Chondrocyte (in vitro differentiated cells): ENCODE results near the gene STAT4. TPM values are rescaled to one million over a fixed set of nuclear protein-coding genes. Genes with fewer than 3 reads are reported as not detected.

Experiments
- DNase-seq: peaks from one replicate; pipeline ENCODE4 v3.0.0; 2021; ENCODE audit warnings: mixed read lengths, low spot score
- H3K27ac Mint-ChIP-seq: one replicate; pipeline ENCODE4 v1.8.0; 2021; ENCODE audit warnings: mild to moderate bottlenecking, moderate library complexity, mixed read lengths; ENCODE audit not compliant: unreplicated experiment
- H3K27me3 Mint-ChIP-seq: 2 replicates; pipeline ENCODE4 v1.8.0; 2021; ENCODE audit warnings: low read depth, mixed read lengths
- H3K36me3 Mint-ChIP-seq: 2 replicates; pipeline ENCODE4 v1.8.0; 2021; ENCODE audit warnings: low read depth, mixed read lengths
- H3K4me1 Mint-ChIP-seq: 2 replicates; pipeline ENCODE4 v1.8.0; 2021; ENCODE audit warnings: low read depth, mild to moderate bottlenecking, mixed read lengths
- H3K4me3 Mint-ChIP-seq: one replicate; pipeline ENCODE4 v1.8.0; 2021; ENCODE audit warnings: mild to moderate bottlenecking, moderate library complexity, mixed read lengths; ENCODE audit not compliant: unreplicated experiment
- H3K9me3 Mint-ChIP-seq: 2 replicates; pipeline ENCODE4 v1.8.0; 2021; ENCODE audit warnings: low read depth, mixed read lengths
- CTCF ChIP-seq: fragments of 200-600 bp; sonication (generic); IDR thresholded peaks from 2 replicates; pipeline ENCODE4 v1.5.0; 2021; ENCODE audit warnings: antibody characterized with exemption, mild to moderate bottlenecking, moderate library complexity
- total RNA-seq: library from RNA; stranded (reverse); gene quantifications from 3 replicates; pipeline ENCODE4 v1.2.1, GENCODE V29; 2021

The STAT4 gene
- total RNA-seq, 1 donor from 2014 or later = 12.4 TPM

GRCh38 chr2:191148281-191148680 lies 2.5 kb downstream of the STAT4 start:
- H3K27me3 Mint-ChIP-seq = no peaks in the 10 kb centered on the region
- no peaks in the 10 kb centered on the region for H3K9me3 Mint-ChIP-seq
- peaks cover 8% of the 10 kb centered on the region for H3K36me3 Mint-ChIP-seq
- DNase-seq = no peak
- no peak overlapping the region for H3K27ac Mint-ChIP-seq
- no peak for TF ChIP-seq CTCF
- H3K4me3 Mint-ChIP-seq = no peak overlapping the region
- peaks cover 28% of the 10 kb centered on the region for H3K4me1 Mint-ChIP-seq

- H3K4me1 Mint-ChIP-seq = peaks cover 7% of the 10 kb centered on the region
- H3K27ac Mint-ChIP-seq = no peak overlapping the region
- no peaks in the 10 kb centered on the region for H3K9me3 Mint-ChIP-seq
- no peak overlapping the region for H3K4me3 Mint-ChIP-seq
- DNase-seq = no peak
- TF ChIP-seq CTCF = no peak
- no peaks in the 10 kb centered on the region for H3K27me3 Mint-ChIP-seq
- peaks cover 8% of the 10 kb centered on the region for H3K36me3 Mint-ChIP-seq
These were observed 4.9 kb downstream of the STAT4 start for GRCh38 chr2:191145769-191146471.

- Mint-ChIP-seq H3K27ac (no peak overlapping the region), H3K9me3 (peaks cover 16% of the 10 kb centered on the region), H3K4me1 (no peaks in the 10 kb centered on the region), H3K36me3 (peaks cover 14% of the 10 kb centered on the region), H3K4me3 (no peak overlapping the region), H3K27me3 (no peaks in the 10 kb centered on the region)
- TF ChIP-seq CTCF = no peak
- DNase-seq = no peak
These were observed 6.6 kb downstream of the STAT4 start for GRCh38 chr2:191144217-191144616.

- TF ChIP-seq CTCF = no peak
- DNase-seq = no peak
- peaks cover 20% of the 10 kb centered on the region for H3K9me3 Mint-ChIP-seq
- H3K36me3 Mint-ChIP-seq = peaks cover 16% of the 10 kb centered on the region
- no peaks in the 10 kb centered on the region for H3K27me3 Mint-ChIP-seq
- no peaks in the 10 kb centered on the region for H3K4me1 Mint-ChIP-seq
- no peak overlapping the region for H3K27ac Mint-ChIP-seq
- H3K4me3 Mint-ChIP-seq = no peak overlapping the region
These were observed 7.0 kb downstream of the STAT4 start for GRCh38 chr2:191143791-191144190.

- Mint-ChIP-seq H3K27ac (no peak overlapping the region), H3K27me3 (no peaks in the 10 kb centered on the region), H3K4me1 (no peaks in the 10 kb centered on the region), H3K4me3 (no peak overlapping the region), H3K9me3 (no peaks in the 10 kb centered on the region), H3K36me3 (peaks cover 7% of the 10 kb centered on the region)
- no peak for TF ChIP-seq CTCF
- no peak for DNase-seq
These were observed 21.9 kb downstream of the STAT4 start for GRCh38 chr2:191128911-191129304.
